ENCODE data around the gene SHTN1. TPM values are rescaled to one million over a fixed set of nuclear protein-coding genes. Genes with fewer than 3 reads are reported as not detected.

SHTN1 gene
- 3.3 and 4.4 TPM in 2 replicates for total RNA-seq

DNA sequence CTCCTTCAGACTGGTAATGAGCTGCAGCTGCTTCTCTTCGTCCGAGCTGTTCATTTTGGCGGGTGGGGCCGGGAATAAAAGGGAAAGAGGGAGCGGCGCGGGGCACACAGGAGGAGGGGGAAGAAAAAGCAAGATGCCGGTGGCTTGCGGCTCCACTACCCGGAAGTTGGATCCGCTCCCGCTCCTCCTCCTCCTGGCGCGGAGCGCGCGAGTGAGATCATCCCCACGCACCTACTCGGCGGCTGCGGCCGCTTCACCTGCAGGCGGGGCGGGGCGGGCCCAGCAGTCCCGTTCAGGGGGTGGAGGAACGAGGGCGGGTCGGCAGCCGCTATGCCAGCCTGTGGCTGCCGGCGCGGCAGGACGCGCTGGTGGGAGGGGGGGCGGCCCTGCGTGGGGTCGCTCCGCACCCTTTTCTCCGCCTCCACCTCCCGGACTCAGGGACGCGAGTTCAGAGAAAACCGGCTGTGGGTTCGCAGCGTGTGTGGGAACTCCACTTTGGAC is at the start of gene SHTN1:
TSS of gene SHTN1 (minus strand) at position 162 of the 501 bp plus-strand sequence. CDS start at position 54, 108 bp downstream.

GRCh38 chr10:116849248-116850057 is 155.5 kb downstream of the SHTN1 start, which contains the start of gene ENO4:
Gene ENO4, plus strand, starts transcription at chr10:116849499. Its CDS starts 68 bp downstream, at chr10:116849567.

Small RNA genes lying within 50 kb of the gene (small RNA-seq; reads per million reads assigned to genes)
- gene AC012308.1, result not detected

Other genes with a start within 250 kb of the SHTN1 start
- gene ENO4, start 155.7 kb downstream of the SHTN1 start, total RNA-seq, result 0.97 and 1.3 TPM in 2 replicates
- gene VAX1, start 133.1 kb upstream of the SHTN1 start, total RNA-seq, result not detected in 2 replicates
- gene KCNK18, start 192.3 kb upstream of the SHTN1 start, total RNA-seq, result not detected in 2 replicates
- not detected in 2 replicates for gene SLC18A2, start 235.9 kb upstream of the SHTN1 start, total RNA-seq